Activated T-helper 1 cell treated with anti-CD3 and anti-CD28 coated beads, Interleukin-12 subunit alpha, Interleukin-12 subunit beta, Interleukin-2, Interleukin-4 antibody, amounts not matched to agents 30 ng/mL and 10 ng/mL and 1 ng/mL, durations not matched to agents 14 hours and 24 hours and 36 hours (primary cell): ENCODE results near the gene NTSR1. TPM values are rescaled to one million over a fixed set of nuclear protein-coding genes. Genes with fewer than 3 reads are reported as not detected.

Source experiments
- DNase-seq: peaks from one replicate; pipeline ENCODE4 v3.0.0; 2021; ENCODE audit warnings: low spot score
- H3K27ac Mint-ChIP-seq: one replicate; pipeline ENCODE4 v1.8.0; 2021; ENCODE audit warnings: mild to moderate bottlenecking, mixed read lengths
- H3K27me3 Mint-ChIP-seq: one replicate; pipeline ENCODE4 v1.8.0; 2022; ENCODE audit warnings: mild to moderate bottlenecking, moderate library complexity, mixed read lengths; ENCODE audit not compliant: insufficient read depth
- H3K36me3 Mint-ChIP-seq: one replicate; pipeline ENCODE4 v1.8.0; 2021; ENCODE audit warnings: low read depth, mixed read lengths
- H3K4me1 Mint-ChIP-seq: one replicate; pipeline ENCODE4 v1.8.0; 2021; ENCODE audit warnings: low read depth, mixed read lengths
- H3K4me3 Mint-ChIP-seq: one replicate; pipeline ENCODE4 v1.8.0; 2021; ENCODE audit warnings: mild to moderate bottlenecking, moderate library complexity, mixed read lengths
- H3K9me3 Mint-ChIP-seq: one replicate; pipeline ENCODE4 v1.8.0; 2021; ENCODE audit warnings: mixed read lengths
- intact Hi-C: fragments of 100-400 bp; cut with micrococcal nuclease; formaldehyde crosslinking; loops from one replicate; pipeline ENCODE4 v1.15.1; 2024
- total RNA-seq: library from RNA; stranded (reverse); gene quantifications from 2 replicates; pipeline ENCODE4 v1.2.3, GENCODE V29; 2022

NTSR1 gene
- total RNA-seq, 1 donor from 2014 or later = not detected

GRCh38 chr20:62722627-62723026, 14.0 kb downstream of the NTSR1 start:
- H3K9me3 Mint-ChIP-seq = peaks cover 36% of the 10 kb centered on the region
- peaks cover 8% of the 10 kb centered on the region for H3K4me1 Mint-ChIP-seq
- DNase-seq = no peak
- peaks cover 3% of the 10 kb centered on the region for H3K36me3 Mint-ChIP-seq
- H3K27me3 Mint-ChIP-seq = peaks cover 33% of the 10 kb centered on the region
- H3K4me3 Mint-ChIP-seq = no peak overlapping the region
- intact Hi-C loops = loop anchor here (5.0 kb wide), 1 partner anchor 70 kb away; no protein-coding TSS in a partner anchor
- H3K27ac Mint-ChIP-seq = no peak overlapping the region

DNA sequence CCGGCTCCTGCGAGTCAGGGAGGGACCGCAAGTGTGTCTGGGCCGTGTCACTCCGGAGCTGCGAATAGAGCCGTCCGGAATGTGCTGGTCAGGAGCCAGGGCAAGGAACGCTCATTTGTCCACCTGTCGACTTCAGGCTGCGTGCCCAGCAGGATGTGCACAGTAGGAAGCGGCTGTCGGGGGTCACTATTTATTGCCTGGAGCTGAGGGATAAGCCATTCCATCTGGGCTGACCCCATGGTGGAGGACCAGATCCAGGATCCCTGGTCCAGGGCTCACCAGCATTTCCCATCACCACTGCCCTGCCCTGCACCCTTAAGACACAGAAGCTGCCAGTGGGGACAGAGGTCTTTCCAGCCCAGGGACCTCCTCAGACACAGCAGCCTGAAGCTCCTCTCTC, 14.7 kb downstream of the NTSR1 start:
- peaks cover 3% of the 10 kb centered on the region for H3K36me3 Mint-ChIP-seq
- peaks cover 12% of the 10 kb centered on the region for H3K4me1 Mint-ChIP-seq
- no peak overlapping the region for H3K4me3 Mint-ChIP-seq
- DNase-seq = no peak
- intact Hi-C loops = loop anchor here (5.0 kb wide), 1 partner anchor 69 kb away; no protein-coding TSS in a partner anchor
- peaks cover 33% of the 10 kb centered on the region for H3K9me3 Mint-ChIP-seq
- peaks cover 33% of the 10 kb centered on the region for H3K27me3 Mint-ChIP-seq
- no peak overlapping the region for H3K27ac Mint-ChIP-seq

GRCh38 chr20:62723768-62724450, 15.3 kb downstream of the NTSR1 start:
- Mint-ChIP-seq H3K36me3 (peaks cover 3% of the 10 kb centered on the region), H3K27me3 (peaks cover 30% of the 10 kb centered on the region), H3K4me3 (no peak overlapping the region), H3K9me3 (peaks cover 33% of the 10 kb centered on the region), H3K4me1 (peaks cover 15% of the 10 kb centered on the region), H3K27ac (no peak overlapping the region)
- no peak for DNase-seq
- intact Hi-C loops = loop anchor here (5.0 kb wide), 1 partner anchor 68 kb away; no protein-coding TSS in a partner anchor

DNA sequence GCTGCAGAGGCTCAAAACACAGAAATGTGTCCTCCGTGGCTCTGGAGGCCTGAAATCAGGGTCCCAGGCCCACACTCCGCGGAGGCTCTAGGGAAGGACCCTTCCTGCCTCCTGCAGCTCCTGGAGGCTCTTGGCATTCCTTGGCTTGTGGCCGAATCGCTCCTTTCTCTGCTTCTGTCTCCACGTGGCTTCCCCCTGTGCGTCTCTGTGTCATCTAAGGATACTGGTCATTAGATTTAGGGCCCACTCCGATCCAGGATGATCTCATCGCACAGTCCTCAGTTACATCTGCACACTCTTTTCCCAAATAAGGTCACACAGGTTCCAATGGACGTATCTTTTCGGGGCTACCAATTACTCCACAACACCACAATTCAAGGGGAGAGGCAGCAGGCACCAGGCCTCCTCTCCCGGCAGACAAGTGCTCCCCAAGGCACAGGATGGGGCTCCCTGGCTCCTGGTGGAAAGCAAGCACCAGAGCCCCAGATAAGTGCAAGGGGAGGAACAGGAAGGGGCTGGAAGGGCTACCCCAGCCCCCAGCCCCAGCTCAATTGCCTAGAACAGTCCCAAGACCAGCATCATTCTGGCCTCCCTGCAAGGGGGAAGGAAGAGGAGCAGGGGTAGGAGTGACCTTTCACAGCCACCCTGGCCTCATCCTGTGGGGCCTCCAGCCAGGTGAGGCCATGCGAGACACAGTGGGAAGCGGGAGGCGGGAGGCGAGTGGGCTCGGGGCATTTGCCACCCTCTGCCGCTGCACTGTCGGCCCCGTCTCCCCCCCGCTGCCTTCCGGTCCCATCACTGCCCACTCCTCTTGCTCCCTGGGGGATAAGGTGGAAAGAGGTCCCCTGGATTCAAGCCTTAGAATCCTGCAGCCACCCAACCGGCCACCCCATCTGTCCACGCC, 16.3 kb downstream of the NTSR1 start:
- H3K27me3 Mint-ChIP-seq = peaks cover 30% of the 10 kb centered on the region
- H3K4me3 Mint-ChIP-seq = no peak overlapping the region
- peaks cover 15% of the 10 kb centered on the region for H3K4me1 Mint-ChIP-seq
- H3K9me3 Mint-ChIP-seq = peaks cover 23% of the 10 kb centered on the region
- no peak overlapping the region for H3K27ac Mint-ChIP-seq
- H3K36me3 Mint-ChIP-seq = peaks cover 3% of the 10 kb centered on the region
- intact Hi-C loops = loop anchor here (5.0 kb wide), 1 partner anchor 67 kb away; no protein-coding TSS in a partner anchor
- no peak for DNase-seq

DNA sequence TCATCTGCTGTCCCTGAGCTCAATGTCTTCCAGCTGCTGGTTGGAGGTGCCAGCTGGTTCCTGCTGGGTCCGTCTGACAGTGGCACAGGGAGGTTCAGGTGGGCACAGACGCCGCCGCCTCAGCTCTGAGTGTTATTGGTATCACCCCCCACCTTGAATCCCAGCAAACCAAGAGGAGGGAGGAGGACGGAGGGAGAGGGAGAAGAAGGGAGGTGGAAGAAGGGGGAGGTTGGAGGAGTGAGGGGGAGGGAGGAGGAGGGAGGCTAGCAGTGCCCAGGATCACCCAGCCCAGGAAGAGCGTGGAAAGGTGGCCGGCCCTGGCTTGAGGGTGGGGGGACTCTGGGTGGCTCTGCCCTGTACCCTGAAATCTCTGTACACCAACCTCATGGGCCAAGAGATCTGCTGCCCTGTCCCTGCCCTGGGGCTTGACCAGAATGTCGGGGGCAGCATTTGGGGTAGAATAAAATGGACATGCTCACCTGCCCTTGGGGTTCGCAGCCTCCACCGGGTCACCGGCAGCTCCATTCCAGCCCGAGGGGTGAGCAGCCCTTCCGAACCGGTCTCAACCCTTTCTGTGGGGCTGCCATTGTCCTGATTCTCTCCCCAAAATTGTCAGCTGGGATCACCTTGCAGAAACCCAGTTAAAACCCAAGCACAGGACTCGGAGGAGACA, 17.1 kb downstream of the NTSR1 start:
- peaks cover 33% of the 10 kb centered on the region for H3K27me3 Mint-ChIP-seq
- H3K4me3 Mint-ChIP-seq = no peak overlapping the region
- peaks cover 3% of the 10 kb centered on the region for H3K36me3 Mint-ChIP-seq
- intact Hi-C loops = no loop called here
- no peak for DNase-seq
- peaks cover 17% of the 10 kb centered on the region for H3K9me3 Mint-ChIP-seq
- no peak overlapping the region for H3K27ac Mint-ChIP-seq
- H3K4me1 Mint-ChIP-seq = peaks cover 15% of the 10 kb centered on the region

- intact Hi-C loops = no loop called here
- no peak for DNase-seq
- peaks cover 3% of the 10 kb centered on the region for H3K36me3 Mint-ChIP-seq
- peaks cover 14% of the 10 kb centered on the region for H3K4me1 Mint-ChIP-seq
- peaks cover 35% of the 10 kb centered on the region for H3K27me3 Mint-ChIP-seq
- H3K27ac Mint-ChIP-seq = no peak overlapping the region
- no peak overlapping the region for H3K4me3 Mint-ChIP-seq
- H3K9me3 Mint-ChIP-seq = peaks cover 13% of the 10 kb centered on the region
These were observed 17.6 kb downstream of the NTSR1 start for GRCh38 chr20:62726276-62726675.

DNA sequence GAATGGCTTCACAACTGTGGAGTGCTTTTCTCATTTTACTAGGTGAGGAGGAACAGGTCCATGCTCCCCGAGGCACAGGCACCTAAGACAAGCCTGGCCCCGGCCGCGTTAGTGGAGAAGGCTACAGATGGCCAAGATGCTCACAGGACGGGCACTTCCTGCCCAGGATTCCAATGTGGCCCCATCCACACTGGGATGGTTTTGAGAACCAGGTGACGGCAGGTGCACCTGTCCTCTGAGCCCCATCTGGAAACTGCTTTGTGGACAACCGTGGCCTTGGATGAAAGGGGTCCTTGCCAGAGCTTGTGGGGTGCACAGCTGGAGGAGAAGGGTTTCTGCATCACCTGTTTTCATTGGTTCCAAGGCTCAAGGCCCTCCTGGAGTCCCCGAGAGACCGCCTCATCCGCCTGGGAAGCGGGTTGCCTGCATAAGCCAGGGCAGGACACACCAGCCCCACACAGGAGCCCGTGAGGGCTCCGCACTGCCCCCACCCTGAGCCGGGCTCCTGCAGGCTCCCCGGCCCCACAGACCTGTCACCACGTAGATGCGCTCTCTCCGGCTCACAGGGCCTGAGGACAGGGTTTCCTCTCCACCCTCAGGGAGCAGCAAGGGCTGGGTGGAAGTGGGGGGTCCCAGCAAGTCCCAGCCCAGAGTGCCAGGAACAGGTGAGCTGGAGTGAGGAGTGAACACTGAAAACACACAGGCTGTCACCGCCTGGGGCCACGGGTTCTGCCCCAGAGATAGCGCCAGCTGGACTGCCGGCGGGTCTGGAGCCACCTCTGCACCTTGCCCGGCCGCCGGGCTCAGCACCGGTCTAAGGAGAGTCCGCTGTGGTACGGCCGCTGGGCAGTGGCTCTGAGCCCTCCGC, 18.3 kb downstream of the NTSR1 start:
- intact Hi-C loops = no loop called here
- peaks cover 35% of the 10 kb centered on the region for H3K27me3 Mint-ChIP-seq
- no peak overlapping the region for H3K4me3 Mint-ChIP-seq
- peaks cover 6% of the 10 kb centered on the region for H3K9me3 Mint-ChIP-seq
- H3K27ac Mint-ChIP-seq = no peak overlapping the region
- H3K36me3 Mint-ChIP-seq = no peaks in the 10 kb centered on the region
- peaks cover 7% of the 10 kb centered on the region for H3K4me1 Mint-ChIP-seq
- DNase-seq = no peak

- intact Hi-C loops = no loop called here
- H3K27me3 Mint-ChIP-seq = peaks cover 32% of the 10 kb centered on the region
- DNase-seq = no peak
These were observed 19.0 kb downstream of the NTSR1 start for GRCh38 chr20:62727584-62728027.

DNA sequence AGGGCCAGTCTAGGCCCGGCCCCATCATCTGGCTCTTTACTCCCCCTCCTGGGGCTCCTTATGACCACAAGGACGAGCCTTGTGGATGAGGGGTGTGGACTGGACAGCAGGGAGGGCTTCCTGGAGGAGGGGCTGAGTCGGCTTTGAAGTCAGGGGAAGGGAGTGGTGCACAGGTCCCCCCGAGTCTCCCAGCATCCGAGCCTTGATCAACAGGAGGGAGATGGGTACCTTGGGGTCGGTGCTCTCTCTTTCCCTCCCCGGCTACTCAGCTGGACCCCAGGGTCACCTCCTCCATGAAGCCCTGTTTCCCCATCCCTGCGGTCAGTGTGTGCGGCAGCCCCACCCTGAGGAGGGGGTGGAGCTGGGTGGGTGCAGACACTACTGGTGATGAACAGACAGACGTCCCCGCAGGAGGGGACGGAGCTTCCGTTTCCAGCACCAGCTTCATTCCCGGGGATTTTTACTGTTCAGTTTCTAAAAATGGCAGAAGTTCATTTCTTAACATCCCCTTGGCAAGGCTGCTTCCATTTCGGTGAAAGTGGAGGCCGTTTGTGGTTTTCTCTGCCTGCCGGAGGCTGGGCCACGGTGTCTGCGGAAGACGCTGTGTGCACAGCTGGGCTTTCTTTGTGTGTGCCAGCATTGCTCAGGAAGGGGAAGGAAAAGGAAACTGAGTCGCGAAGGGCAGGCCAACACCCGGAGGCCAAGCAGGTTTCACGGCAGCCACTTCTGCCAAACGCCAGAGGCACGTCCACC, 19.6 kb downstream of the NTSR1 start:
- H3K4me1 Mint-ChIP-seq = peaks cover 17% of the 10 kb centered on the region
- peaks cover 30% of the 10 kb centered on the region for H3K27me3 Mint-ChIP-seq
- intact Hi-C loops = no loop called here
- H3K27ac Mint-ChIP-seq = no peak overlapping the region
- H3K9me3 Mint-ChIP-seq = no peaks in the 10 kb centered on the region
- no peaks in the 10 kb centered on the region for H3K36me3 Mint-ChIP-seq
- no peak overlapping the region for H3K4me3 Mint-ChIP-seq
- no peak for DNase-seq

More at GRCh38 chr20:62727584-62728027, 19.0 kb downstream of the NTSR1 start:
- Mint-ChIP-seq H3K27ac (no peak overlapping the region), H3K4me1 (peaks cover 11% of the 10 kb centered on the region), H3K9me3 (peaks cover 1% of the 10 kb centered on the region), H3K36me3 (no peaks in the 10 kb centered on the region), H3K4me3 (no peak overlapping the region)

- Mint-ChIP-seq H3K4me1 (peaks cover 20% of the 10 kb centered on the region), H3K36me3 (no peaks in the 10 kb centered on the region), H3K27me3 (peaks cover 32% of the 10 kb centered on the region), H3K9me3 (no peaks in the 10 kb centered on the region), H3K27ac (no peak overlapping the region), H3K4me3 (no peak overlapping the region)
- DNase-seq = no peak
- intact Hi-C loops = no loop called here
These were observed 20.2 kb downstream of the NTSR1 start for GRCh38 chr20:62728781-62729300.

- intact Hi-C loops = no loop called here
- Mint-ChIP-seq H3K27me3 (peaks cover 31% of the 10 kb centered on the region), H3K27ac (no peak overlapping the region), H3K36me3 (no peaks in the 10 kb centered on the region), H3K9me3 (no peaks in the 10 kb centered on the region), H3K4me3 (no peak overlapping the region), H3K4me1 (peaks cover 25% of the 10 kb centered on the region)
- DNase-seq = no peak
These were observed 21.8 kb downstream of the NTSR1 start for GRCh38 chr20:62730481-62730880.
